ENCODE measurements around the gene SND1.

Gene SND1

GRCh38 chr7:128000854-128001265 is 348.9 kb downstream of the SND1 start:
- Histone ChIP-seq H3K9ac (ENCODE audit: low read depth, low read length) (no peak overlapping the region), H3K9me3 (ENCODE audit: control insufficient read depth, insufficient read depth, low read length) (no peaks in the 10 kb centered on the region), H3K4me3 (ENCODE audit: low read depth, low read length) (no peak overlapping the region), H3K4me1 (ENCODE audit: control insufficient read depth, insufficient read depth, low read length) (peaks cover 14% of the 10 kb centered on the region), H3K27me3 (ENCODE audit: control insufficient read depth, insufficient read depth, low read length) (no peaks in the 10 kb centered on the region), H3K27ac (ENCODE audit: low read depth, low read length) (no peak overlapping the region), H3K36me3 (ENCODE audit: control insufficient read depth, insufficient read depth, low read length) (no peaks in the 10 kb centered on the region; the same call in 1 of the 2 replicates)

GRCh38 chr7:128003167-128003566 is 351.2 kb downstream of the SND1 start:
- Histone ChIP-seq H3K27me3 (ENCODE audit: control insufficient read depth, insufficient read depth, low read length) (no peaks in the 10 kb centered on the region), H3K9me3 (ENCODE audit: control insufficient read depth, insufficient read depth, low read length) (no peaks in the 10 kb centered on the region), H3K4me3 (ENCODE audit: low read depth, low read length) (no peak overlapping the region), H3K36me3 (ENCODE audit: control insufficient read depth, insufficient read depth, low read length) (no peaks in the 10 kb centered on the region; the same call in 1 of the 2 replicates), H3K9ac (ENCODE audit: low read depth, low read length) (no peak overlapping the region), H3K4me1 (ENCODE audit: control insufficient read depth, insufficient read depth, low read length) (no peaks in the 10 kb centered on the region), H3K27ac (ENCODE audit: low read depth, low read length) (no peak overlapping the region)

GRCh38 chr7:128003787-128004186 is 351.8 kb downstream of the SND1 start:
- H3K9me3 ChIP-seq (ENCODE audit: control insufficient read depth, insufficient read depth, low read length) = no peaks in the 10 kb centered on the region
- no peaks in the 10 kb centered on the region for H3K4me1 ChIP-seq (ENCODE audit: control insufficient read depth, insufficient read depth, low read length)
- H3K9ac ChIP-seq (ENCODE audit: low read depth, low read length) = no peak overlapping the region
- no peak overlapping the region for H3K27ac ChIP-seq (ENCODE audit: low read depth, low read length)
- no peaks in the 10 kb centered on the region for H3K27me3 ChIP-seq (ENCODE audit: control insufficient read depth, insufficient read depth, low read length)
- no peaks in the 10 kb centered on the region; the same call in 1 of the 2 replicates for H3K36me3 ChIP-seq (ENCODE audit: control insufficient read depth, insufficient read depth, low read length)
- no peak overlapping the region for H3K4me3 ChIP-seq (ENCODE audit: low read depth, low read length)

- H3K27ac ChIP-seq (ENCODE audit: low read depth, low read length) = no peak overlapping the region
- H3K27me3 ChIP-seq (ENCODE audit: control insufficient read depth, insufficient read depth, low read length) = no peaks in the 10 kb centered on the region
- H3K9ac ChIP-seq (ENCODE audit: low read depth, low read length) = no peak overlapping the region
- no peaks in the 10 kb centered on the region for H3K4me1 ChIP-seq (ENCODE audit: control insufficient read depth, insufficient read depth, low read length)
- H3K9me3 ChIP-seq (ENCODE audit: control insufficient read depth, insufficient read depth, low read length) = no peaks in the 10 kb centered on the region
- no peaks in the 10 kb centered on the region for H3K36me3 ChIP-seq (ENCODE audit: control insufficient read depth, insufficient read depth, low read length)
- H3K4me3 ChIP-seq (ENCODE audit: low read depth, low read length) = no peak overlapping the region
These were observed 352.6 kb downstream of the SND1 start for GRCh38 chr7:128004623-128005022.

- no peak overlapping the region for H3K4me3 ChIP-seq (ENCODE audit: low read depth, low read length)
- H3K9ac ChIP-seq (ENCODE audit: low read depth, low read length) = no peak overlapping the region
- H3K4me1 ChIP-seq (ENCODE audit: control insufficient read depth, insufficient read depth, low read length) = 0 out of 2 replicates have a peak, but pooled peaks cover under 1% of the 10 kb centered on the region
- no peaks in the 10 kb centered on the region for H3K9me3 ChIP-seq (ENCODE audit: control insufficient read depth, insufficient read depth, low read length)
- no peak overlapping the region for H3K27ac ChIP-seq (ENCODE audit: low read depth, low read length)
- no peaks in the 10 kb centered on the region for H3K27me3 ChIP-seq (ENCODE audit: control insufficient read depth, insufficient read depth, low read length)
- no peaks in the 10 kb centered on the region for H3K36me3 ChIP-seq (ENCODE audit: control insufficient read depth, insufficient read depth, low read length)
These were observed 353.1 kb downstream of the SND1 start for GRCh38 chr7:128005117-128005516.

GRCh38 chr7:128005759-128006159 is 353.8 kb downstream of the SND1 start:
- H3K27ac ChIP-seq (ENCODE audit: low read depth, low read length) = no peak overlapping the region
- H3K27me3 ChIP-seq (ENCODE audit: control insufficient read depth, insufficient read depth, low read length) = no peaks in the 10 kb centered on the region
- no peak overlapping the region for H3K9ac ChIP-seq (ENCODE audit: low read depth, low read length)
- H3K9me3 ChIP-seq (ENCODE audit: control insufficient read depth, insufficient read depth, low read length) = no peaks in the 10 kb centered on the region
- H3K4me1 ChIP-seq (ENCODE audit: control insufficient read depth, insufficient read depth, low read length) = peaks cover 6% of the 10 kb centered on the region; the same call in 1 of the 2 replicates
- no peak overlapping the region for H3K4me3 ChIP-seq (ENCODE audit: low read depth, low read length)
- H3K36me3 ChIP-seq (ENCODE audit: control insufficient read depth, insufficient read depth, low read length) = no peaks in the 10 kb centered on the region

GRCh38 chr7:128006550-128007302 is 354.7 kb downstream of the SND1 start:
- H3K4me1 ChIP-seq (ENCODE audit: control insufficient read depth, insufficient read depth, low read length) = peaks cover 6% of the 10 kb centered on the region; the same call in 1 of the 2 replicates
- no peaks in the 10 kb centered on the region for H3K9me3 ChIP-seq (ENCODE audit: control insufficient read depth, insufficient read depth, low read length)
- no peak overlapping the region for H3K9ac ChIP-seq (ENCODE audit: low read depth, low read length)
- H3K36me3 ChIP-seq (ENCODE audit: control insufficient read depth, insufficient read depth, low read length) = no peaks in the 10 kb centered on the region
- no peak overlapping the region for H3K27ac ChIP-seq (ENCODE audit: low read depth, low read length)
- no peak overlapping the region for H3K4me3 ChIP-seq (ENCODE audit: low read depth, low read length)
- no peaks in the 10 kb centered on the region for H3K27me3 ChIP-seq (ENCODE audit: control insufficient read depth, insufficient read depth, low read length)

GRCh38 chr7:128007303-128007680 is 355.3 kb downstream of the SND1 start:
- no peak overlapping the region for H3K4me3 ChIP-seq (ENCODE audit: low read depth, low read length)
- H3K36me3 ChIP-seq (ENCODE audit: control insufficient read depth, insufficient read depth, low read length) = peaks cover 1% of the 10 kb centered on the region; the same call in 1 of the 2 replicates
- H3K27ac ChIP-seq (ENCODE audit: low read depth, low read length) = no peak overlapping the region
- H3K9me3 ChIP-seq (ENCODE audit: control insufficient read depth, insufficient read depth, low read length) = no peaks in the 10 kb centered on the region
- peaks cover 9% of the 10 kb centered on the region for H3K4me1 ChIP-seq (ENCODE audit: control insufficient read depth, insufficient read depth, low read length)
- no peaks in the 10 kb centered on the region for H3K27me3 ChIP-seq (ENCODE audit: control insufficient read depth, insufficient read depth, low read length)
- H3K9ac ChIP-seq (ENCODE audit: low read depth, low read length) = no peak overlapping the region

- Histone ChIP-seq H3K9ac (ENCODE audit: low read depth, low read length) (no peak overlapping the region), H3K27me3 (ENCODE audit: control insufficient read depth, insufficient read depth, low read length) (no peaks in the 10 kb centered on the region), H3K4me3 (ENCODE audit: low read depth, low read length) (no peak overlapping the region), H3K27ac (ENCODE audit: low read depth, low read length) (no peak overlapping the region), H3K9me3 (ENCODE audit: control insufficient read depth, insufficient read depth, low read length) (no peaks in the 10 kb centered on the region), H3K36me3 (ENCODE audit: control insufficient read depth, insufficient read depth, low read length) (peaks cover 3% of the 10 kb centered on the region; the same call in 1 of the 2 replicates), H3K4me1 (ENCODE audit: control insufficient read depth, insufficient read depth, low read length) (peaks cover 11% of the 10 kb centered on the region)
These were observed 356.1 kb downstream of the SND1 start for GRCh38 chr7:128008141-128008540.

- H3K27me3 ChIP-seq (ENCODE audit: control insufficient read depth, insufficient read depth, low read length) = no peaks in the 10 kb centered on the region
- no peaks in the 10 kb centered on the region for H3K9me3 ChIP-seq (ENCODE audit: control insufficient read depth, insufficient read depth, low read length)
- no peak overlapping the region for H3K27ac ChIP-seq (ENCODE audit: low read depth, low read length)
- H3K36me3 ChIP-seq (ENCODE audit: control insufficient read depth, insufficient read depth, low read length) = peaks cover 3% of the 10 kb centered on the region; the same call in 1 of the 2 replicates
- no peak overlapping the region for H3K4me3 ChIP-seq (ENCODE audit: low read depth, low read length)
- H3K4me1 ChIP-seq (ENCODE audit: control insufficient read depth, insufficient read depth, low read length) = peaks cover 11% of the 10 kb centered on the region
- H3K9ac ChIP-seq (ENCODE audit: low read depth, low read length) = no peak overlapping the region
These were observed 356.8 kb downstream of the SND1 start for GRCh38 chr7:128008744-128009143.

- no peaks in the 10 kb centered on the region for H3K27me3 ChIP-seq (ENCODE audit: control insufficient read depth, insufficient read depth, low read length)
- H3K9me3 ChIP-seq (ENCODE audit: control insufficient read depth, insufficient read depth, low read length) = no peaks in the 10 kb centered on the region
- peaks cover 20% of the 10 kb centered on the region for H3K4me1 ChIP-seq (ENCODE audit: control insufficient read depth, insufficient read depth, low read length)
- H3K4me3 ChIP-seq (ENCODE audit: low read depth, low read length) = no peak overlapping the region
- H3K9ac ChIP-seq (ENCODE audit: low read depth, low read length) = no peak overlapping the region
- no peak overlapping the region for H3K27ac ChIP-seq (ENCODE audit: low read depth, low read length)
- peaks cover 3% of the 10 kb centered on the region; the same call in 1 of the 2 replicates for H3K36me3 ChIP-seq (ENCODE audit: control insufficient read depth, insufficient read depth, low read length)
These were observed 358.6 kb downstream of the SND1 start for GRCh38 chr7:128010391-128011127.

All from HUES48 (cell line).